HepG2 (cell line): Measurements from ENCODE around the gene LRPAP1. TPM values are rescaled to one million over a fixed set of nuclear protein-coding genes. Genes with fewer than 3 reads are reported as not detected.

ENCODE experiments used
- ATAC-seq: fragments of 200-7000 bp; cut with Tn5 transposase; 3 replicates; pipeline ENCODE4 v1.9.1; 2020; ENCODE audit warnings: mild to moderate bottlenecking, moderate library complexity
- BruUV-seq: library from RNA; stranded (reverse); fragments of 400-500 nt; replicated peaks from 2 replicates; lab custom pipeline; 2021; lab: Mats Ljungman, UMichigan
- CTCF ChIA-PET: fragments of 300-600 bp; formaldehyde crosslinking; extraction: SDS; loops from one replicate; lab custom pipeline; 2021; ENCODE audit warnings: low total read pairs, inconsistent platforms, low intra/inter-chr PET ratio; lab: Yijun Ruan, JAX
- POLR2A ChIA-PET: fragments of 350-600 bp; sonication (Branson Sonifier 250); formaldehyde crosslinking; loops from one replicate; lab custom pipeline; 2020; ENCODE audit warnings: antibody characterized with exemption, inconsistent platforms; lab: Yijun Ruan, JAX
- DNase-seq: peaks from one replicate; pipeline ENCODE4 v3.0.0-alpha.2; 2015; ENCODE audit warnings: low spot score
- FAIRE-seq: peaks from 3 replicates; lab custom pipeline; 2011; peaks lifted over from hg19 to GRCh38; lab: Jason Lieb, UNC
- H2AFZ ChIP-seq: one replicate; pipeline ENCODE4 v1.6.1; 2011; ENCODE audit warnings: low read length, inconsistent platforms
- H3K27ac ChIP-seq: fragments of 300-600 bp; 3 replicates; pipeline ENCODE4 v1.8.0; 2011; ENCODE audit warnings: mixed run types, mild to moderate bottlenecking, mixed read lengths, low read length, inconsistent platforms; ENCODE audit not compliant: insufficient read depth; ENCODE audit errors: extremely low read length
- H3K27me3 ChIP-seq, 2 experiments: fragments of 200-600 bp in 1 of 2; 2 replicates in 1 of 2; 3 replicates in 1 of 2; pipeline versions ENCODE4 v1.6.0 to v1.8.0; 2011; ENCODE audit warnings: low read length in 2 of 2, mild to moderate bottlenecking in 2 of 2, moderate library complexity in 2 of 2, inconsistent platforms in 1 of 2; ENCODE audit not compliant: insufficient read depth in 2 of 2, control insufficient read depth in 1 of 2
- H3K36me3 ChIP-seq, 2 experiments: fragments of 200-600 bp in 1 of 2; replicated peaks in 1 of 2; 2 replicates in 1 of 2; 3 replicates in 1 of 2; pipeline versions ENCODE4 v1.5.1 to v1.8.0; 2011; ENCODE audit warnings: low read length in 2 of 2, inconsistent platforms in 1 of 2; ENCODE audit not compliant: insufficient read depth in 2 of 2, control insufficient read depth in 1 of 2
- H3K4me1 ChIP-seq: 2 replicates; pipeline ENCODE4 v1.5.1; 2012; ENCODE audit warnings: low read length, inconsistent platforms; ENCODE audit not compliant: insufficient read depth
- H3K4me2 ChIP-seq: 2 replicates; pipeline ENCODE4 v1.6.0; 2011; ENCODE audit warnings: low read depth, low read length, inconsistent platforms
- H3K4me3 ChIP-seq, 3 experiments: fragments of 200-600 bp in 1 of 3; sonication (generic), shearing (Covaris generic) in 1 of 3; replicated peaks in 1 of 3; 2 replicates each; pipeline ENCODE4 v1.5.1; 2011 to 2016; ENCODE audit warnings: low read length in 3 of 3, inconsistent platforms in 2 of 3, low read depth in 2 of 3, mild to moderate bottlenecking in 2 of 3, control low read depth in 1 of 3, mixed read lengths in 1 of 3; ENCODE audit not compliant: insufficient read depth in 1 of 3
- H3K79me2 ChIP-seq: one replicate; pipeline ENCODE4 v1.6.1; 2011; ENCODE audit warnings: low read length, inconsistent platforms; ENCODE audit not compliant: insufficient read depth
- H3K9ac ChIP-seq: 2 replicates; pipeline ENCODE4 v1.6.0; 2011; ENCODE audit warnings: mild to moderate bottlenecking, low read depth, low read length, inconsistent platforms; ENCODE audit not compliant: insufficient read depth
- H3K9me3 ChIP-seq: 2 replicates; pipeline ENCODE4 v1.5.1; 2012; ENCODE audit warnings: mild to moderate bottlenecking, low read length
- H4K20me1 ChIP-seq: 2 replicates; pipeline ENCODE4 v1.6.0; 2011; ENCODE audit warnings: inconsistent platforms, mild to moderate bottlenecking, low read length, moderate library complexity; ENCODE audit not compliant: insufficient read depth
- ARNT ChIP-seq: fragments of 450-650 bp; IDR thresholded peaks from 2 replicates; pipeline ENCODE4 v1.6.1; 2017
- ATRX ChIP-seq: sonication (generic); formaldehyde crosslinking; IDR thresholded peaks from 2 replicates; pipeline ENCODE4 v1.4.0; 2020; ENCODE audit warnings: missing genetic modification reagents, borderline replicate concordance
- HNRNPL ChIP-seq: fragments of 200-400 bp; formaldehyde crosslinking; IDR thresholded peaks from 2 replicates; pipeline ENCODE4 v1.6.1; 2017; ENCODE audit warnings: mild to moderate bottlenecking, low read depth, low read length
- HNRNPLL ChIP-seq: fragments of 200-400 bp; formaldehyde crosslinking; IDR thresholded peaks from 2 replicates; pipeline ENCODE4 v1.6.1; 2017; ENCODE audit warnings: mild to moderate bottlenecking, low read depth, low read length; ENCODE audit not compliant: poor library complexity, severe bottlenecking
- ZNF546 ChIP-seq: sonication (generic); formaldehyde crosslinking; conservative IDR thresholded peaks from 2 replicates; pipeline ENCODE4 v1.8.1; 2023; ENCODE audit warnings: mild to moderate bottlenecking, missing genetic modification reagents
- ZNF564 ChIP-seq: sonication (generic); formaldehyde crosslinking; IDR thresholded peaks from 2 replicates; pipeline ENCODE4 v1.8.1; 2023; ENCODE audit warnings: mild to moderate bottlenecking, missing genetic modification reagents
- WGBS: methylation state at CpG from one replicate; pipeline ENCODE4 v1.1.6; 2017; ENCODE audit warnings: low lambda C conversion rate; 5-methylcytosine and 5-hydroxymethylcytosine counted together
- in situ Hi-C: cut with HindIII; loops from 2 replicates; pipeline ENCODE4 v1.10.0; 2017; ENCODE audit warnings: low pct_unique_long_range_greater_than_20kb; ENCODE audit not compliant: extremely low pct_ligation_motif_present
- intact Hi-C: fragments of 100-400 bp; cut with micrococcal nuclease; formaldehyde crosslinking; loops from one replicate; pipeline ENCODE4 v1.10.0; 2022; ENCODE audit not compliant: unreplicated experiment
- polyA plus RNA-seq, 8 experiments: library from polyadenylated mRNA; depleted of rRNA in 3 of 8; stranded (reverse) in 7 of 8; unstranded in 1 of 8; fragments of >200 nt; fragmentation: Illumina TruSeq in 4 of 8; extraction: Trizol in 4 of 8; gene quantifications; 2 replicates each; pipeline versions ENCODE4 v1.2.1 to v1.2.3, GENCODE V29; 2011 to 2016; ENCODE audit warnings: low read depth in 4 of 8, missing spikeins in 1 of 8, mixed read lengths in 1 of 8; ENCODE audit not compliant: insufficient read depth in 1 of 8
- total RNA-seq, 5 experiments: library from RNA; depleted of rRNA; stranded (reverse); fragments of >200 nt; fragmentation: Illumina TruSeq; extraction: Trizol; gene quantifications; 2 replicates each; pipeline ENCODE4 v1.2.3, GENCODE V29; 2016; ENCODE audit warnings: low read depth in 1 of 5
- TF ChIP-seq, protein P1 (sequence below): IDR thresholded peaks from 2 replicates; pipeline ENCODE4 v1.6.1; 2016; ENCODE audit warnings: low read depth, missing genetic modification reagents, missing compliant biosample characterization

Gene LRPAP1
- total and polyA plus RNA-seq, 2 of the 13 experiments (the other 11 are each of a cell fraction or from before 2014, with no cell fraction given) = 153 to 191 TPM

DNA sequence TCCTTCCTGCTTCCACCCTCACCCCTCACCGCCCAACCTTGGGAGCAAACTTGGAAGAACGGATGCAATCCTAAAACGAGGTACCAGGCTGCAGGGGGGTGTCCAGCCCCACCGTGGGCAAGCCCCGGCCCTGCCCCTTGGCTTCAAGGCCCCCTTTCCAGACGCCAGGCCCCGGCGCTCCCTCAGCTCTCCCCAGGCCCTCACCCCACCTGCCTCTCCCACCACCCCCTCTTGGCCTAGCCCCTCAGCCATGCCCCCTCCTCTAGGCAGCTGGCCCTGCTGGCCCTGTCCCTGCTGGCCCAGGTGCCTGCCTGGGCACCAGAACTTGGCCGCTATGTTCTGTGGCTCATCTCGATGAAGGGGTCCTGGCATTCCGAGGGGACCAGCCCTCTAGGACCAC is 33.8 kb downstream of the LRPAP1 start:
- no peak for FAIRE-seq
- no peak for ATAC-seq
- WGBS = 94% methylated on average over 9 of the region's 11 CpGs

More for the DNA sequence above, 33.8 kb downstream of the LRPAP1 start:
- H3K79me2 ChIP-seq = no peaks in the 10 kb centered on the region
- H3K4me3 ChIP-seq = no peak overlapping the region
- no peak overlapping the region for H3K4me2 ChIP-seq
- H2AFZ ChIP-seq = no peak overlapping the region
- H3K36me3 ChIP-seq = peaks cover 2 to 8% of the 10 kb centered on the region in 2 experiments; a peak in 2 of 5 replicates
- TF ChIP-seq HNRNPL (no peak), ZNF546 (CRISPR knock-in tag) (no peak), HNRNPLL (no peak), ATRX (CRISPR knock-in tag) (no peak), ARNT (no peak), ZNF564 (CRISPR knock-in tag) (no peak)
- TF ChIP-seq, protein P1, sequence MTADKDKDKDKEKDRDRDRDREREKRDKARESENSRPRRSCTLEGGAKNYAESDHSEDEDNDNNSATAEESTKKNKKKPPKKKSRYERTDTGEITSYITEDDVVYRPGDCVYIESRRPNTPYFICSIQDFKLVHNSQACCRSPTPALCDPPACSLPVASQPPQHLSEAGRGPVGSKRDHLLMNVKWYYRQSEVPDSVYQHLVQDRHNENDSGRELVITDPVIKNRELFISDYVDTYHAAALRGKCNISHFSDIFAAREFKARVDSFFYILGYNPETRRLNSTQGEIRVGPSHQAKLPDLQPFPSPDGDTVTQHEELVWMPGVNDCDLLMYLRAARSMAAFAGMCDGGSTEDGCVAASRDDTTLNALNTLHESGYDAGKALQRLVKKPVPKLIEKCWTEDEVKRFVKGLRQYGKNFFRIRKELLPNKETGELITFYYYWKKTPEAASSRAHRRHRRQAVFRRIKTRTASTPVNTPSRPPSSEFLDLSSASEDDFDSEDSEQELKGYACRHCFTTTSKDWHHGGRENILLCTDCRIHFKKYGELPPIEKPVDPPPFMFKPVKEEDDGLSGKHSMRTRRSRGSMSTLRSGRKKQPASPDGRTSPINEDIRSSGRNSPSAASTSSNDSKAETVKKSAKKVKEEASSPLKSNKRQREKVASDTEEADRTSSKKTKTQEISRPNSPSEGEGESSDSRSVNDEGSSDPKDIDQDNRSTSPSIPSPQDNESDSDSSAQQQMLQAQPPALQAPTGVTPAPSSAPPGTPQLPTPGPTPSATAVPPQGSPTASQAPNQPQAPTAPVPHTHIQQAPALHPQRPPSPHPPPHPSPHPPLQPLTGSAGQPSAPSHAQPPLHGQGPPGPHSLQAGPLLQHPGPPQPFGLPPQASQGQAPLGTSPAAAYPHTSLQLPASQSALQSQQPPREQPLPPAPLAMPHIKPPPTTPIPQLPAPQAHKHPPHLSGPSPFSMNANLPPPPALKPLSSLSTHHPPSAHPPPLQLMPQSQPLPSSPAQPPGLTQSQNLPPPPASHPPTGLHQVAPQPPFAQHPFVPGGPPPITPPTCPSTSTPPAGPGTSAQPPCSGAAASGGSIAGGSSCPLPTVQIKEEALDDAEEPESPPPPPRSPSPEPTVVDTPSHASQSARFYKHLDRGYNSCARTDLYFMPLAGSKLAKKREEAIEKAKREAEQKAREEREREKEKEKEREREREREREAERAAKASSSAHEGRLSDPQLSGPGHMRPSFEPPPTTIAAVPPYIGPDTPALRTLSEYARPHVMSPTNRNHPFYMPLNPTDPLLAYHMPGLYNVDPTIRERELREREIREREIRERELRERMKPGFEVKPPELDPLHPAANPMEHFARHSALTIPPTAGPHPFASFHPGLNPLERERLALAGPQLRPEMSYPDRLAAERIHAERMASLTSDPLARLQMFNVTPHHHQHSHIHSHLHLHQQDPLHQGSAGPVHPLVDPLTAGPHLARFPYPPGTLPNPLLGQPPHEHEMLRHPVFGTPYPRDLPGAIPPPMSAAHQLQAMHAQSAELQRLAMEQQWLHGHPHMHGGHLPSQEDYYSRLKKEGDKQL = no peak
- TF ChIP-seq, all 625 proteins: peak for 0
- no peak overlapping the region for H3K27ac ChIP-seq
- intact Hi-C loops (no loop called here), in situ Hi-C loops (no loop called here)
- CTCF ChIA-PET = no interaction called here
- peaks cover 3% of the 10 kb centered on the region; the same call in 1 of the 2 replicates for H4K20me1 ChIP-seq
- H3K9me3 ChIP-seq = no peaks in the 10 kb centered on the region
- DNase-seq = no peak
- no TSS peak for BruUV-seq
- no peak overlapping the region for H3K9ac ChIP-seq
- peaks cover 8 to 27% of the 10 kb centered on the region in 2 experiments; a peak in 4 of 5 replicates for H3K27me3 ChIP-seq
- H3K4me1 ChIP-seq = peaks cover 28% of the 10 kb centered on the region
- POLR2A ChIA-PET = no interaction called here
